ENCODE measurements around the gene CXCR1. TPM values are rescaled to one million over a fixed set of nuclear protein-coding genes. Genes with fewer than 3 reads are reported as not detected.

CXCR1 gene
- total RNA-seq, 1 experiment from 2014 or later = not detected

DNA sequence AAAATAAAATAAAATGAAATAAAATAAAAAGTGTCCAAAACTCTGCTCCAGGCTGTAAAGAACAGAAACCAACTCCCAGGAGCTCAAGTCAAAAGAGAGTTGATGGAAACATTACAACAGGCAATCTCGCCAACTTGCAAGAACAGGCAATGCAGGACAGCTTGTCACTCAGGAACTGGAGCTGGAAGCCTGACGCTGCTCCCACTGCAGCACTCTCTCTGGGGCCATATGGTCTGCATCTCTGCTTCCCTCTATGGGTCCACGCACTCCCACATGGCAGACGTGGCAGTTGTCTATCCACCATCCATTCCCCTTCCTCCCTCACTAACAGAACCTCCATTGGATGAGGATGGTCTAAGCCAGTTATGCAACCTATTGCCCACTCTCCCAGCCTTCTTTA is 26.9 kb upstream of the CXCR1 start:
- 0 out of 2 replicates have a peak, but pooled peaks cover under 1% of the 10 kb centered on the region for H3K27me3 ChIP-seq (ENCODE audit: insufficient read depth, low read length)
- H3K9me3 ChIP-seq (ENCODE audit: control insufficient read depth, low read depth, low read length) = no peaks in the 10 kb centered on the region
- H2BK20ac ChIP-seq (ENCODE audit: low read depth, low read length, poor library complexity, severe bottlenecking) = no peak overlapping the region
- H3K23ac ChIP-seq (ENCODE audit: insufficient read length, low read depth, low read length) = no peak overlapping the region
- H4K8ac ChIP-seq (replicated peaks; ENCODE audit: insufficient read length, low read depth, low read length) = no peak overlapping the region
- H3K27ac Mint-ChIP-seq = no peak overlapping the region
- H2AFZ ChIP-seq (ENCODE audit: low read length) = no peak overlapping the region
- no peak overlapping the region for H3K27ac ChIP-seq (ENCODE audit: insufficient read length, low read depth, low read length)
- H2BK120ac ChIP-seq (ENCODE audit: low read depth, low read length, poor library complexity, severe bottlenecking) = no peak overlapping the region
- no peak overlapping the region for H3K14ac ChIP-seq (ENCODE audit: insufficient read depth, low read length)
- no peak for DNase-seq
- no peak overlapping the region for H2AK5ac ChIP-seq (ENCODE audit: insufficient read length, low read length)
- H2BK12ac ChIP-seq (ENCODE audit: insufficient read length, low read depth, low read length) = no peak overlapping the region
- H3K9ac ChIP-seq (ENCODE audit: extremely low read depth, insufficient read length, low read length) = no peak overlapping the region
- no peaks in the 10 kb centered on the region for H3K4me1 ChIP-seq (ENCODE audit: insufficient read depth, low read length)
- H3K36me3 Mint-ChIP-seq (ENCODE audit: insufficient read depth in 1 of 3, low read depth in 3 of 3) = no peaks in the 10 kb centered on the region
- peaks cover 6 to 9% of the 10 kb centered on the region in 2 experiments for H3K4me1 Mint-ChIP-seq
- no peak overlapping the region for H4K5ac ChIP-seq (ENCODE audit: insufficient read length, low read depth, low read length)
- H3K4me2 ChIP-seq (ENCODE audit: insufficient read depth, insufficient read length, low read length) = no peak overlapping the region
- H3K56ac ChIP-seq (ENCODE audit: insufficient read length, low read depth, low read length) = no peak overlapping the region
- H3K27me3 Mint-ChIP-seq (ENCODE audit: low read depth) = peaks cover 12% of the 10 kb centered on the region
- no peak overlapping the region for H3K4me3 Mint-ChIP-seq
- no peak overlapping the region for H2BK5ac ChIP-seq (ENCODE audit: insufficient read length, low read length)
- no peak overlapping the region for H3T11ph ChIP-seq (ENCODE audit: low read length)
- H3K18ac ChIP-seq (ENCODE audit: insufficient read length, low read depth, low read length) = no peak overlapping the region
- no peak overlapping the region for H3K4ac ChIP-seq (ENCODE audit: low read depth, low read length)
- H3K79me2 ChIP-seq (ENCODE audit: insufficient read depth, low read length) = no peaks in the 10 kb centered on the region
- no peak overlapping the region for H4K91ac ChIP-seq (ENCODE audit: insufficient read length, low read depth, low read length)
- no peaks in the 10 kb centered on the region for H3K23me2 ChIP-seq (ENCODE audit: insufficient read length, low read depth, low read length, poor library complexity, severe bottlenecking)
- H4K20me1 ChIP-seq (ENCODE audit: control insufficient read depth, insufficient read depth, insufficient read length) = no peaks in the 10 kb centered on the region
- H3K79me1 ChIP-seq (ENCODE audit: insufficient read depth, low read depth, low read length, poor library complexity, severe bottlenecking) = no peaks in the 10 kb centered on the region
- no peak overlapping the region for H2BK15ac ChIP-seq (ENCODE audit: low read depth, low read length)
- TF ChIP-seq, protein P1, sequence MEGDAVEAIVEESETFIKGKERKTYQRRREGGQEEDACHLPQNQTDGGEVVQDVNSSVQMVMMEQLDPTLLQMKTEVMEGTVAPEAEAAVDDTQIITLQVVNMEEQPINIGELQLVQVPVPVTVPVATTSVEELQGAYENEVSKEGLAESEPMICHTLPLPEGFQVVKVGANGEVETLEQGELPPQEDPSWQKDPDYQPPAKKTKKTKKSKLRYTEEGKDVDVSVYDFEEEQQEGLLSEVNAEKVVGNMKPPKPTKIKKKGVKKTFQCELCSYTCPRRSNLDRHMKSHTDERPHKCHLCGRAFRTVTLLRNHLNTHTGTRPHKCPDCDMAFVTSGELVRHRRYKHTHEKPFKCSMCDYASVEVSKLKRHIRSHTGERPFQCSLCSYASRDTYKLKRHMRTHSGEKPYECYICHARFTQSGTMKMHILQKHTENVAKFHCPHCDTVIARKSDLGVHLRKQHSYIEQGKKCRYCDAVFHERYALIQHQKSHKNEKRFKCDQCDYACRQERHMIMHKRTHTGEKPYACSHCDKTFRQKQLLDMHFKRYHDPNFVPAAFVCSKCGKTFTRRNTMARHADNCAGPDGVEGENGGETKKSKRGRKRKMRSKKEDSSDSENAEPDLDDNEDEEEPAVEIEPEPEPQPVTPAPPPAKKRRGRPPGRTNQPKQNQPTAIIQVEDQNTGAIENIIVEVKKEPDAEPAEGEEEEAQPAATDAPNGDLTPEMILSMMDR (conservative IDR thresholded peaks at IDR 0.05) = no peak
- H3K9me3 Mint-ChIP-seq = no peaks in the 10 kb centered on the region
- WGBS (ENCODE audit: extremely low coverage, insufficient read length, low lambda C conversion rate) = no CpG with 5 or more reads among the region's 4 CpGs

All from H9 (cell line).